AG09309 (cell line): Measurements from ENCODE around the gene RPGRIP1.

Source experiments
- DNase-seq: peaks from one replicate; pipeline ENCODE4 v3.0.0-alpha.2; 2010; ENCODE audit warnings: low read depth
- H3K4me3 ChIP-seq: 2 replicates; pipeline ENCODE4 v1.5.1; 2011; ENCODE audit warnings: mild to moderate bottlenecking, low read depth, low read length, moderate library complexity; ENCODE audit not compliant: control insufficient read depth
- CTCF ChIP-seq: IDR thresholded peaks from 2 replicates; pipeline ENCODE4 v1.5.1; 2011; ENCODE audit warnings: mild to moderate bottlenecking, low read depth, low read length, inconsistent platforms; ENCODE audit not compliant: insufficient read depth, control insufficient read depth; ENCODE audit errors: missing control alignments

RPGRIP1 gene

DNA sequence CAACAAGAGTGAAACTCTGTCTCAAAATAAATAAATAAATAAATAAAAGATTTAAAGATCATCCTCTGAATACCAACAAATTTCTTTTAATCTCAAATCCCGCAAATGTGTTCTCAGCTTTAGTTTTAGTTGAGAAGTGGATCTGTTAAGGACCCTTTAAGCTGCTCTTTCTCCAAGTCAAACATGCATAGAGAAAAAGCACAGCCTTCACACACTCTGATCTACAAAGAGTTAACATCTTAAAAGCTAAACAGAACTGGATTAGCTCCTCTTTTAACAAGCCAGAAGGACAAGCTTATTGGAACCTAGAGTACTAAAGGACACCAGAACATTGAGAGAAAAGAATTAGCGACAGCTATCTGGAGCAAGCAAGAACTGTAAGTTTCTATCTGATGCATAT, at the start of gene RPGRIP1:
Gene RPGRIP1 (plus strand): TSS at position 301 of the 400 bp plus-strand sequence. CDS start 7,894 bp downstream, outside the sequence.
- no peak within 1 kb of the TSS for H3K4me3 ChIP-seq
- no peak for DNase-seq
- TF ChIP-seq CTCF: no peak

- H3K4me3 ChIP-seq: no peak overlapping the region
- no peak for DNase-seq
- no peak for TF ChIP-seq CTCF
Measured at GRCh38 chr14:21231020-21231652, 48.7 kb upstream of the RPGRIP1 start.

- H3K4me3 ChIP-seq: no peak overlapping the region
- DNase-seq: no peak
- TF ChIP-seq CTCF: peak; percentile 36
Measured at GRCh38 chr14:21233457-21234076, 46.3 kb upstream of the RPGRIP1 start.

DNA sequence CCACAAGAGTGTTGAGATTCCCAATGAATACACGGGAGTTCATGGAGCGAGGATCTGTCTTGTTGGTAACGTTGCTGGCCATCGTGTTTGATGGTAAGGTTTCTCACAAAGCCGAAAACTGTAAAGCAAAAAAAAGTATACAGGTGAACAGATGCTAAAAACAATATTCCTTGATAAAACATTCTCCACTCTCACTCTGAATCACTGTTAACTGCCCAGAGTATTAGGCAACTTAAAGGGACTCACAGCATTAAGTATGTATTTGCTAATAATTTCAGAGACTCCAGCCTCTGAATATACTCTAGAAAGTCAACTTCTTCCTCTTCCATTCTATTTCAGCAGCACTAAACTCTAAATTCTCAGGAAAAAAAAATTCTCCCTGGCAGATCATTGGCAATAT, 45.8 kb upstream of the RPGRIP1 start:
- no peak for DNase-seq
- TF ChIP-seq CTCF: no peak
- no peak overlapping the region for H3K4me3 ChIP-seq

DNA sequence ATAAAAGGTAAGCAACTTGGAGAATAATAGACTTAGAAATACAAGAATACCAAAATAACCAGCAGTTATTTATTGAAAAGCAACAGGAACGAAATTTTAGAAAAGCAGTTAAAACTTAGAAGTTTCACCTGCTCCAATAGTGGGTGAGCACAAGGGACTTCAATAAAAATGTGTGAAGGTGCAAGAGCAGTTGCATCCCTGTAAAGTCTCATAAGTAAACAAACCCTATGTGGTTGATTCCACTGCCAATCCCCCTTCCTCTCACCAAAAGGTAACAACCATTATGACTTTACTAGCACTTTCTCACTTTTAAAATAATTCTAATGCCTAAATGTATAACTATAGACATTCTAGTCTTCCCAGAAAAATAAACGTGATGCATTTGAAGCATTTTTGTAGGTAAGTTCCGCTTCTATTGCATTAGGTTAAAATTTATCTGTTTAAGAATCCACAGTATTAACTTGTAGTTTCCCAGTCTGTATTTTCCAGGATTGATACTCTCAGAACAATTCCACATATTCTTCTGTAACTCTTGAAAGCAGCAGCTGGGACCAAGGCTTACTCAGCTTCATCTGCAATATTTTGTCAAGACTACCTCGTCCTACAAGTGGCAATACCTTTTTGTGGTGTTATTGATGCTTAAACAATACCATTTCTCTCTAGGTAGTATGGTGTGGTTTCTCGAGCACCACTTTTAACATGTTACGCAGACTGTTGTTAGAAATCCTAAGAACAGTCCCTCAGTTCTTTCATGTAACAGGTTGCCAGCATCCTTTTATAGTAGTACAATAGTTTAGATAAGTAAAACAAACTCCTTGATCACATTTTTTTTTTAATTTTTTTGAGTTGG, 42.7 kb upstream of the RPGRIP1 start:
- H3K4me3 ChIP-seq: no peak overlapping the region
- no peak for DNase-seq
- TF ChIP-seq CTCF: no peak

DNA sequence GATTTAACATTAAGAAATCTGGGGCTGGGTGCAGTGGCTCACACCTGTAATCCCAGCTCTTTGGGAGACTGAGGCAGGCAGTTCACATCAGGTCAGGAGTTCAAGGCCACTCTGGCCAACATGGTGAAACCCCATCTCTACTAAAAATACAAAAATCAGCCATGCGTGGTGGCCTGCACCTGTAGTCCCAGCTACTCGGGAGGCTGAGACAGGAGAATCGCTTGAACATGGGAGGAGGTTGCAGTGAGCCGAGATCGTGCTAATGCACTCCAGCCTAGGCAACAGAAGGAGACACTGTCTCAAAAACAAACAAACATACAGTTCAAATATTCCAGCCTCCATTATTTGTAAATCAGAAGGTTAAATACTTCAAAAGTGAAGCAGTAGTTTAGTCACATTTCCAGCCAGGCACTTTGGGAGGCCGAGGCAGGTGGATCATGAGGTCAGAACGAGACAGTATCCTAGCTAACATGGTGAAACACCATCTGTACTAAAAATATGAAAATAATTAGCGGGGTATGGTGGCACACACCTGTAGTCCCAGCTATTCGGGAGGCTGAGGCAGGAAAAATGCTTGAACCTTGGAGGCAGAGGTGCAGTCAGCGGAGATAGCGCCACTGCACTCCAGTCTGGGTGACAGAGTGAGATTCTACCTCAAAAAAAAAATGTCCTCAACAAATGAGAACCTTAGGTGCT, 40.9 kb upstream of the RPGRIP1 start:
- DNase-seq: no peak
- TF ChIP-seq CTCF: no peak
- no peak overlapping the region for H3K4me3 ChIP-seq
